GM18498 (cell line): ENCODE measurements around the gene NUCB1.

Experiments
- ATAC-seq: cut with Tn5 transposase; IDR thresholded peaks from one replicate; pipeline ENCODE4 v1.9.1; 2021; ENCODE audit warnings: mild to moderate bottlenecking, moderate library complexity; ENCODE audit not compliant: unreplicated experiment

The NUCB1 gene

DNA sequence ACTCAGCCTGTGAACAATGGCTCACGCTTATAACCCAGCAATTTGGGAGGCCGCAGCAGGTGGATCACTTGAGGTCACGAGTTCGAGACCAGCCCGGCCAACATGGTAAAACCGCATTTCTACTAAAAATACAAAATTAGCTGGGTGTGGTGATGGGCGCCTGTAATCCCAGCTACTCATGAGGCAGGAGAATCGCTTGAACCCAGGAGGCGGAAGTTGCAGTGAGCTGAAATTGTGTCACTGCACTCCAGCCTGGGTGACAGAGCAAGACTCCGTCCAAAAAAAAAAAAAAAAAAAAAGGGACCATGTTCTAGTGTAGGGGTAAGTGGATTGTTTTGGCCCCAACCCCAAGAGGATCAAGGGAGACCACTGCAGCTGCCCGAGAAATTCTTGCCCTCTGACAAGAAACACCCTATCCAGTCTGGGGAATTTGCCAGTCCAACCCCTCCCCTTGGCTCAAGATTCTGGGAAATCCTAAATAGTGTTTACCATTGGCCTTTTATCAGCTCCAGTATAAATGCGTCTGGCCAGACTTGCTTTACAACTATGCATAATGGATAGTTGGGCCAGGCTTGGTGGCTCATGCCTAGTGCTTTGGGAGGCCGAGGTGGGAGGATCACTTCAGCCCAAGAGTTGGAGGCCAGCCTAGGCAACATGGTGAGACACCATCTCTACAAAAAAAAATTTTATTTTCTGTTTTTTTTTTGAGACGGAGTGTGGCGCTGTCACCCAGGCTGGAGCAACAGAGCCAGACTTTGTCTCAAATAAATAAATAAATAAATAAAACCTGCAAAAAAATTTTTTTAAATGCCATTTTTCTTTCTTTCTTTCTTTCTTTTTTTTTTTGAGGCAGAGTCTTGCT lies 28.3 kb downstream of the NUCB1 start:
- no peak for ATAC-seq

DNA sequence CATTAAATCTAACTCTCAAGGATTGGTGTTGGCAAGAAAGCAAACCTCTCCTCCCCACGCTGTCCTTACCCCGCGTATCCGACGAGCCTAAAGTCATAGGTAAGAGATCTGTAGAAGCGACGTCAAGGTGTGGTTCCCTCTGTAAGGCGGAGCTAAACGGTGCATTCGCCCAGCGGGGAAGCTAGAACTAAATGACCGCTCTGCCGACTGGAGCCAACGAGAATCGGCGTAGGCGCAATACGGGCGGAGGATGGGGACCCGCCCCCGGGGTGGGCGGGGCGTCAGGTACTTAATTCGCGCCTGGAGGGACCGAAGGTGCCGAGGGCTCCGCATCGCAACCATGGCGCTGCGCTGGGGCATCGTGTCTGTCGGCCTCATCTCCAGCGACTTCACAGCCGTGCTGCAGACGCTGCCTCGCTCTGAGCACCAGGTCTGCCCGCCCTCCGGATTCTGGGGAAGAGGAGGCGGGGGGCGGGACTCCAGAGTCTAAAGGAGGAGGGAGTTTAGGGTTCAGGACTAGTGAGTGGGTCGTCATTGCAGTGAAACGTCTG lies 33.3 kb downstream of the NUCB1 start, which contains the start of gene DHDH:
TSS of gene DHDH (plus strand) at position 318 of the 551 bp plus-strand sequence. CDS start at position 341, 23 bp downstream.
- peak; percentile 53 for ATAC-seq

GRCh38 chr19:48934837-48935236 lies 34.7 kb downstream of the NUCB1 start:
- ATAC-seq = no peak

- no peak for ATAC-seq
Observed at GRCh38 chr19:48935864-48936263, 35.8 kb downstream of the NUCB1 start.

- no peak for ATAC-seq
Observed at GRCh38 chr19:48938256-48938655, 38.1 kb downstream of the NUCB1 start.

DNA sequence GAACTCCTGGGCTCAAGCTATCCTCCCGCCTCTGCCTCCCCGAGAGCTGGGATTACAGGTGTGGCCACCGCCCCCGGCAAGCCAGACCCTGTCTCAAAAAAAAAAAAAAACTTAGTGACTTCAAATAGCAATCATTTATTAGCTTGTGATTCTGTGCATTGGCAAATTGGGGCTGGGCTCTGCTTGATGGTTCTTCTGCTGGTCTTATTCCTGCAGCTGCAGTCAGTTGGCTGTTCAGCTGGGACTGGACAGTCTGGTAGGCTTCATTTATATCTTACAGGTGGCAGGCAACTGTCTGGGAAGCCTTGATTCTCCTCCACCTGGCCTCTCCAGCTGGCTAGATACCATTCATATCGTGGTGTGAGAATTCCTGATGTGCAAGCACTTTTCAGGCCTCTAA lies 40.8 kb downstream of the NUCB1 start:
- ATAC-seq = no peak

GRCh38 chr19:48943081-48943480 lies 43.0 kb downstream of the NUCB1 start:
- ATAC-seq = no peak

GRCh38 chr19:48945415-48945814 lies 45.3 kb downstream of the NUCB1 start:
- ATAC-seq = no peak

GRCh38 chr19:48945817-48946216 lies 45.7 kb downstream of the NUCB1 start:
- ATAC-seq = no peak

GRCh38 chr19:48946463-48947257 lies 46.5 kb downstream of the NUCB1 start:
- no peak for ATAC-seq

DNA sequence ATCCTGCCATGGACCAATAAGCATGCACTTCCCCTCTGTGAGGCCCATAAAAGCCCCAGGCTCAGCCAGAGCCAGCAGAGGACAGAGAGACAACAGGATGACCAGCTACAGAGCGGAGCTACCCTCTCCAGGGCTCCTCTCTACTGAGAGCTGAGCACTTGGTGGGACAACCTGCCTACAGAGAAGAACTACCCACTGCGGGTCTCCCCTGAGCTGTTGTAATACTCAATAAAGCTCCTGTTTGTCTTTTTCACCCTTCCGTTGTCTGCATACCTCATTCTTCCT lies 47.1 kb downstream of the NUCB1 start:
- ATAC-seq = no peak

GRCh38 chr19:48950159-48950558 lies 50.0 kb downstream of the NUCB1 start:
- no peak for ATAC-seq

DNA sequence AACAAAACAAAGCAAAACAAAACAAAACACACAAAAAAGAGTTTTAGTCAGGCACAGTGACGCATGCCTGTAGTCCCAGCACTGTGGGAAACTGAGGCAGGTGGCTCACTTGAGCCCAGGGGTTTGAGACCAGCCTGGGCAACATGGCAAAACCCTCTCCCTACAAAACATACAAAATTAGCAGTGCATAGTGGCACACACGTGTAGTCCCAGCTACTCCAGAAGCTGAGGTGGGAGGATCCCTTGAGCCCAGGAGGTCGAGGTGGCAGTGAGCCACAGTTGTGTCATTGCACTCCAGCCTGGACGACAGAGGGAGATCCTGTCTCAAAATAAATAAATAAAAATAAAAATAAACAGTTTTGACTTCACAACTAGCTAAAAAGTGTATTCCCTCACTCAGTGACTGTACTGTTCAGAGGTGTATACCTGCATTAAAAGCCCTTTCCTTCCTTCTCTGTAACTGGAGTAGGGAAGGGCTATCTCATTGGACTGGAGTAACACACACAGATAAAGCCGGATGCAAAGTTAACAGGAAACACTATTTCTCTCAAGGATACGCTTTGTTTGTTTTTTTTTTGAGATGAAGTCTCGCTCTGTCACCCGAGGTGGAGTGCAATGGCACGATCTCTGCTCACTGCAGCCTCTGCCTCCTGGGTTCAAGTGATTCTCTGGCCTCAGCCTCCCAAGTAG lies 50.9 kb downstream of the NUCB1 start:
- ATAC-seq = no peak

GRCh38 chr19:48953141-48953540 lies 53.0 kb downstream of the NUCB1 start:
- no peak for ATAC-seq

DNA sequence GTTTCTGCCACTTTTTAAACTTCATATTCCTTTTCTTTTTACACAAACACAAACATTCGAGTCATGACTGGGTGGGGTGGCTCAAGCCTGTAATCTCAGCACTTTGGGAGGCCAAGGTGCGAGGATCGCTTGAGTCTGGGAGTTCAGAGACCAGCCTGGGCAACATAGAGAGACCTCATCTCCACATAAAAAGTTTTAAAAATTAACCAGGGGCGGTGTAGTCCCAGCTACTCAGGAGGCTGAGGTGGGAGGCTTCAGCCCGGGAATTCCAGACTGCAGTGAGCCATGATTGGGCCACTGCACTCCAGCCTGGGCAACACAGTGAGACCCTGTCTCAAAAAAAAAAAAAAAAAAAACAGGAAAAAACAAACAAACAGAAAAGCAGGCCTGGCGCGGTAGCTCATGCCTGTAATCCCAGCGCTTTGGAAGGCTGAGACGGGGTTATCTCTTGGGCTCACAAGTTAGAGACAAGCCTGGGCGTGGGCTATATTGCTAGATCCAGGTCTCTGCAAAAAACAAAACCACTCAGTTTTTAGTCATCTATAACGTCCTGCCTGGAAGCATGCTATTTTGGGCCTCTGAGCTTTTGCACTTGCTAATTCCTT lies 54.0 kb downstream of the NUCB1 start:
- no peak for ATAC-seq

DNA sequence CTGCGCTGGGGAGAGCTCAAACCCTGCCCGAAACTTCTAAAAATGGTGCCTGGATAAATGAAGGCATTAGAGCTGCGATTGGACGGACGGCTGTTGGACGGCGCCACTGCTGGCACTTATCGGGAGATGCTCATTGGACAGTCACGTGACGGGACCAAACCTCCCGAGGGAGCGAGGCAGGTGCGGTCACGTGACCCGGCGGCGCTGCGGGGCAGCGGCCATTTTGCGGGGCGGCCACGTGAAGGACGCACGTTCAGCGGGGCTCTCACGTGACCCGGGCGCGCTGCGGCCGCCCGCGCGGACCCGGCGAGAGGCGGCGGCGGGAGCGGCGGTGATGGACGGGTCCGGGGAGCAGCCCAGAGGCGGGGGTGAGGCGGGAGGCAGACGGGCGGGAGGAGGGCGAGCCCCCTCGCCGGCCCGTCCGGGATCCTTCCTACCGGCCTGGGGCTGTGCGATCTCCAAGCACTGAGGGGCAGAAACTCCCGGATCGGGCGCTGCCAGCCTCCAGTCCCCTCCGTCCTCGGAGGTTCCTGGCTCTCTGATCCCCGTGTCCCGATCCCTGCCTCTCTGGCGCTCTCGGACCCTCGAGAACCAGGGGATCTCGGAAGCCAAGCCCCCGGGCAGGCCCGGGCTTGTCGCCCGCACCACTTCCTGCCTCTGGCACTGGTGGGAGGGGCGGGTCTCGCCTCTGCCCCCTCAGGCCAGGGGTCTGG lies 54.6 kb downstream of the NUCB1 start, which contains the start of gene BAX:
TSS of gene BAX (plus strand) at position 281 of the 713 bp plus-strand sequence. CDS start at position 335, 54 bp downstream.
- ATAC-seq = peak; percentile 84

DNA sequence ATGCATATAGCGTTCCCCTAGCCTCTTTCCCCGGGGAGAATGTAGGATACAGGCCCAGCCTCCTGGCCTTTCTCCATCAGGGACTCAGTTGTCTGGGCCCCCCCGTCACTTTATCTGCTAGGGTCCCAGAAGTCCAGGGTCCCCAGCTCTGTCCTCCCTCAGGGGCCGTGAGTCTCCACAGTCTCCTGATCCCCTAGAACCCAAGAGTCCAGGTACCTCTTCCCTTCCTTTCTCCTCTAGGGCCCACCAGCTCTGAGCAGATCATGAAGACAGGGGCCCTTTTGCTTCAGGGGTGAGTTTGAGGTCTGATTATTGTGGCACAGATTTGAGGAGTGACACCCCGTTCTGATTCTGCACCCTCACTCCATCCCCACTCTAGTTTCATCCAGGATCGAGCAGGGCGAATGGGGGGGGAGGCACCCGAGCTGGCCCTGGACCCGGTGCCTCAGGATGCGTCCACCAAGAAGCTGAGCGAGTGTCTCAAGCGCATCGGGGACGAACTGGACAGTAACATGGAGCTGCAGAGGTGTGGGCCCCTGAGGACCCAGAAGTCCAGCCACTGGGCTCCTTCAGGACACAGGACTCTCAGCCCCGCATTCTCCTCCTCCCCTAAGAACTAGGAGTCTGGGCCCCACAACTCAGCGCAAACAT lies 55.3 kb downstream of the NUCB1 start:
- ATAC-seq = no peak

GRCh38 chr19:48958006-48958405 lies 57.9 kb downstream of the NUCB1 start:
- no peak for ATAC-seq
